ENCODE measurements around the gene GP9. TPM values are rescaled to one million over a fixed set of nuclear protein-coding genes. Genes with fewer than 3 reads are reported as not detected.

GP9 gene
- not detected for total RNA-seq
- polyA plus RNA-seq = under 1 TPM in 1 of 3 donors, not detected in 2; 0.26 TPM

DNA sequence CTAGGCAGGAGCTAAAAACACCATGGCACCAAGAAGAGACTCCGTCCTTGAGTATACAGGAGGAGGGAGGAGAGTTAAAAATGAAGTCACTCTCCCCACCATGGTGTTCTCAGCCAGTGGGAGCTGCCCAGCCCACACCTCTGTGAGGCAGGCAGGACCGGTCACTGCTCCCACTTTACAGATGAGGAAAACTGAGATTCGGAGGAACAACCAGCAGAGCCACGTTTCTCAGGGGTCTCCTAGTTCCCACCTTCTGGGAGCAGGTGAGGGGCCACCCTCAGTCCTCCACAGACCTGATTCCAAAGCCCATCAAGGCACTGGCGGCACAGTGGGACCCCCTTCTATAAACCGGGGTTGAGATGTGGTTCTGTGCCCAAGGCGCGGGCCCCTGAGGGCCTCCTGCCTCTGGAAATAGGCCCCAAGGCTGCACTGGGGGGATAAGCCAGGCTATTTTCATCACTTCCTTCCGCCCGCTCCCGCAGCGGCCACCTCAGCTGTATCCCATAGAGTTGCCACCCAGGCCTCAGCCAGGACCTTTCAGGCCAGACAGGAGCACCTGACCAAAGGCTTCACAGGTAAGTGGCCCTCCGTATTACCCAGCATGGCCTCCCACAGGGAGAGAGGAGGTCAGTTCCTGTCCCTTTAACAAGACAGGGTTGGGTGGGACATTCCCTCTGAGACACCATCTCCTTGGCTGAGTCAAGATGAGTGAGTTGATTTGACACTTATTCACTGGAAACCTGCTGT is at the start of gene GP9:
Gene GP9 (plus strand): TSS at position 504 of the 747 bp plus-strand sequence. CDS start 961 bp downstream, outside the sequence.
- H3K36me3 ChIP-seq = no peaks in the 10 kb centered on the region
- intact Hi-C loops (cut with DNase I) = no loop called here
- no peak within 1 kb of the TSS for H3K4me3 ChIP-seq
- H3K4me1 ChIP-seq = peaks cover 0 to 12% (median 3%) of the 10 kb centered on the region in 4 donors
- no peaks in the 10 kb centered on the region for H3K9me3 ChIP-seq
- H3K27ac ChIP-seq = no peak within 1 kb of the TSS
- DNase-seq = no peak
- 73 to 93% methylated on average over 13 of the region's 13 CpGs for WGBS, 2 donors
- H3K27me3 ChIP-seq = no peaks in the 10 kb centered on the region
- TF ChIP-seq, protein P1, sequence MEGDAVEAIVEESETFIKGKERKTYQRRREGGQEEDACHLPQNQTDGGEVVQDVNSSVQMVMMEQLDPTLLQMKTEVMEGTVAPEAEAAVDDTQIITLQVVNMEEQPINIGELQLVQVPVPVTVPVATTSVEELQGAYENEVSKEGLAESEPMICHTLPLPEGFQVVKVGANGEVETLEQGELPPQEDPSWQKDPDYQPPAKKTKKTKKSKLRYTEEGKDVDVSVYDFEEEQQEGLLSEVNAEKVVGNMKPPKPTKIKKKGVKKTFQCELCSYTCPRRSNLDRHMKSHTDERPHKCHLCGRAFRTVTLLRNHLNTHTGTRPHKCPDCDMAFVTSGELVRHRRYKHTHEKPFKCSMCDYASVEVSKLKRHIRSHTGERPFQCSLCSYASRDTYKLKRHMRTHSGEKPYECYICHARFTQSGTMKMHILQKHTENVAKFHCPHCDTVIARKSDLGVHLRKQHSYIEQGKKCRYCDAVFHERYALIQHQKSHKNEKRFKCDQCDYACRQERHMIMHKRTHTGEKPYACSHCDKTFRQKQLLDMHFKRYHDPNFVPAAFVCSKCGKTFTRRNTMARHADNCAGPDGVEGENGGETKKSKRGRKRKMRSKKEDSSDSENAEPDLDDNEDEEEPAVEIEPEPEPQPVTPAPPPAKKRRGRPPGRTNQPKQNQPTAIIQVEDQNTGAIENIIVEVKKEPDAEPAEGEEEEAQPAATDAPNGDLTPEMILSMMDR (IDR thresholded peaks at IDR 0.05) = no peak
- TF ChIP-seq POLR2A (IDR thresholded peaks at IDR 0.05) (no peak), EP300 (IDR thresholded peaks at IDR 0.05) (no peak), POLR2AphosphoS5 (IDR thresholded peaks at IDR 0.05) (no peak)

DNA sequence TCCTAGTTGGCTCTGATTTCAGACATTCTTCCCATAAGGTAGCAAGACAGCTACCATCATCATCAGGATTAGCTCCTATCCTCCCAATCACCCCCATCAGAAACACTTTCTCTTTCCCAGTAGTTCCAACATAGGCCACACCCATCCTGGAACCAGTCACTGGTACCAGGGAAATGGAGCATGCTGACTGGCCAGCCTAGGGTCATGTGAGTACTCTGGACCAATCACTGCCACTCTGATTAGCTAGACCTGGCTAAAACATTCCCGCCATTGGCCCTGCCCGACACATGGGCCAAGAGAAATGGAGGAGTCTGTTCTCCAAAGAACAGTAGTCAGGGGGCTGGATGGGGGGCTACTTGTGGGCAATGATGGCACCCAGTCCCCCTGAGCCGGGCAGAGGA is 47.1 kb upstream of the GP9 start:
- H3K27me3 ChIP-seq = no peaks in the 10 kb centered on the region
- peak overlapping the region; percentile 18 to 69 (median 56) for H3K27ac ChIP-seq
- no peak overlapping the region for H3K4me3 ChIP-seq
- intact Hi-C loops (cut with DNase I) = no loop called here
- DNase-seq = no peak
- no peaks in the 10 kb centered on the region for H3K9me3 ChIP-seq
- WGBS, 2 donors = 96 to 97% methylated on average over 3 of the region's 3 CpGs
- peaks cover 0 to 21% (median 8%) of the 10 kb centered on the region in 4 donors for H3K4me1 ChIP-seq
- TF ChIP-seq, protein P1 (IDR thresholded peaks at IDR 0.05) = no peak
- TF ChIP-seq EP300 (IDR thresholded peaks at IDR 0.05) = no peak
- no peak for TF ChIP-seq POLR2A (IDR thresholded peaks at IDR 0.05)
- no peak for TF ChIP-seq POLR2AphosphoS5 (IDR thresholded peaks at IDR 0.05)
- H3K36me3 ChIP-seq = no peaks in the 10 kb centered on the region

DNA sequence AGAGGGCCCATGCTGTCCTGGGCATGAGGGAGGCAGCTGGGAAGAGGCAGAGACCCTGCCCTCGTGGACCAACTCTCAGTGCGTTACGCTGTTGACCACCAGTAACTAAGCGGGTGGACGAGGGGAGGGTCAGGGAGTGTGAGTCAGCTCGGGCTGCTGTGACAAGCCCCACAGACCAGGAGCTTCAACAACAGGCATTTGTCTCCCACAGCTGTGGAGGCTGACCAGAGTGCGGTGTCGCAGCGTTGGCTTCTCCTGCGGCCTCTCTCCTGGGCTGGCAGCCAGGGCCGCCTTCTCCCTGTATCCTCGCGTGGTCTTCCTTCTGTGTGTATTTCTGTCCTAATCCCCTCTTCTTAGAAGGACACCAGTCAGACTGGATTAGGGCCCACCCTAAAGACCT is 46.4 kb upstream of the GP9 start:
- peak overlapping the region; percentile 47 to 69 (median 56) for H3K27ac ChIP-seq
- 77 to 86% methylated on average over 13 of the region's 13 CpGs for WGBS, 2 donors
- no peaks in the 10 kb centered on the region for H3K36me3 ChIP-seq
- TF ChIP-seq POLR2AphosphoS5 (IDR thresholded peaks at IDR 0.05) = no peak
- TF ChIP-seq EP300 (IDR thresholded peaks at IDR 0.05) = no peak
- TF ChIP-seq, protein P1 (IDR thresholded peaks at IDR 0.05) = no peak
- TF ChIP-seq POLR2A (IDR thresholded peaks at IDR 0.05) = no peak
- H3K4me1 ChIP-seq = peaks cover 0 to 21% (median 8%) of the 10 kb centered on the region in 4 donors
- H3K9me3 ChIP-seq = no peaks in the 10 kb centered on the region
- H3K27me3 ChIP-seq = no peaks in the 10 kb centered on the region
- intact Hi-C loops (cut with DNase I) = no loop called here
- DNase-seq = no peak
- H3K4me3 ChIP-seq = no peak overlapping the region

DNA sequence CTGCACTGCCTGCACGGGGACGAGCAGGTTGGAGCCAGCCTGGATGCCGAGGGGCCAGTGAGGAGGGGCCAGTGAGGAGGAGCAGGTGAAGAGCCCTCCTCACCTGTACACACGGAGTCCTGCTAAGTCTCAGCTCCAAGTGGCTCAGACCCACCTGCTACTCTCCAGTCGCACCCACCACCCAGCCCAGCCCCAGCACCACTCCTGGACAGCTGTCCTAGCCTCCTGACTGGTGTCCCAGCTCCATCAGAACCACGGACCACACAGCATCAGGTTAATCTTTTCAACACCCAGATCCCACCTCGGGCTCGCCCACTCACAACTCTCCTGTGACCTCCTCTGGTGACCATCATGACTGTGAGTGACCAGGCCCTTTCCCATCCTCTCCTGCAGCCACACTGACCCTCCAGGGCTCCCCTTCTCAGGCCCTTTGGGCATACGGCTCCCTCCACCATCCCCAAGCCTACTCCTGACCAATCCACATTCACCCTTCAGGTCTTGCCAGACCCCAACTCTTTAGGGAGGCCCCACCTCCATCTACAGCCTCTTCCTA is 45.7 kb upstream of the GP9 start:
- Histone ChIP-seq H3K27me3 (no peaks in the 10 kb centered on the region), H3K4me1 (peaks cover 0 to 21% (median 8%) of the 10 kb centered on the region in 4 donors), H3K27ac (peak overlapping the region; percentile 47 to 69 (median 56)), H3K36me3 (no peaks in the 10 kb centered on the region), H3K9me3 (no peaks in the 10 kb centered on the region), H3K4me3 (no peak overlapping the region)
- no peak for TF ChIP-seq EP300 (IDR thresholded peaks at IDR 0.05)
- no peak for TF ChIP-seq POLR2AphosphoS5 (IDR thresholded peaks at IDR 0.05)
- TF ChIP-seq, protein P1 (IDR thresholded peaks at IDR 0.05) = no peak
- TF ChIP-seq POLR2A (IDR thresholded peaks at IDR 0.05) = no peak
- no peak for DNase-seq
- WGBS, 2 donors = 93 to 95% methylated on average over 9 of the region's 9 CpGs
- intact Hi-C loops (cut with DNase I) = no loop called here

All from sigmoid colon (tissue), 7 donors.